ENCODE data around the gene ACACA. TPM values are rescaled to one million over a fixed set of nuclear protein-coding genes. Genes with fewer than 3 reads are reported as not detected.

The ACACA gene
- total RNA-seq, 1 donor from 2014 or later: 122 TPM

GRCh38 chr17:37388266-37388665 lies 18.4 kb downstream of the ACACA start:
- no peak overlapping the region for H3K27ac Mint-ChIP-seq
- no peak overlapping the region for H3K4me3 Mint-ChIP-seq
- DNase-seq (ENCODE audit: low spot score): no peak
- H3K36me3 Mint-ChIP-seq (ENCODE audit: low read depth): no peaks in the 10 kb centered on the region
- intact Hi-C loops (cut with micrococcal nuclease): no loop called here
- no peaks in the 10 kb centered on the region for H3K9me3 Mint-ChIP-seq
- H3K4me1 Mint-ChIP-seq (ENCODE audit: low read depth): peaks cover 21% of the 10 kb centered on the region
- H3K27me3 Mint-ChIP-seq (ENCODE audit: insufficient read depth): peaks cover 2% of the 10 kb centered on the region

- peaks cover 3% of the 10 kb centered on the region for H3K4me1 Mint-ChIP-seq (ENCODE audit: low read depth)
- H3K27me3 Mint-ChIP-seq (ENCODE audit: insufficient read depth): peaks cover 5% of the 10 kb centered on the region
- no peaks in the 10 kb centered on the region for H3K9me3 Mint-ChIP-seq
- no peak overlapping the region for H3K4me3 Mint-ChIP-seq
- intact Hi-C loops (cut with micrococcal nuclease): no loop called here
- no peaks in the 10 kb centered on the region for H3K36me3 Mint-ChIP-seq (ENCODE audit: low read depth)
- DNase-seq (ENCODE audit: low spot score): no peak
- H3K27ac Mint-ChIP-seq: no peak overlapping the region
These were observed 20.2 kb downstream of the ACACA start for GRCh38 chr17:37386462-37386861.

- Mint-ChIP-seq H3K27ac (no peak overlapping the region), H3K27me3 (ENCODE audit: insufficient read depth) (peaks cover 5% of the 10 kb centered on the region), H3K4me1 (ENCODE audit: low read depth) (no peaks in the 10 kb centered on the region), H3K4me3 (no peak overlapping the region), H3K9me3 (no peaks in the 10 kb centered on the region), H3K36me3 (ENCODE audit: low read depth) (no peaks in the 10 kb centered on the region)
- DNase-seq (ENCODE audit: low spot score): no peak
- intact Hi-C loops (cut with micrococcal nuclease): no loop called here
These were observed 21.1 kb downstream of the ACACA start for GRCh38 chr17:37385474-37385990.

- intact Hi-C loops (cut with micrococcal nuclease): no loop called here
- peaks cover 5% of the 10 kb centered on the region for H3K27me3 Mint-ChIP-seq (ENCODE audit: insufficient read depth)
- H3K4me3 Mint-ChIP-seq: no peak overlapping the region
- H3K27ac Mint-ChIP-seq: no peak overlapping the region
- no peaks in the 10 kb centered on the region for H3K9me3 Mint-ChIP-seq
- no peaks in the 10 kb centered on the region for H3K4me1 Mint-ChIP-seq (ENCODE audit: low read depth)
- no peaks in the 10 kb centered on the region for H3K36me3 Mint-ChIP-seq (ENCODE audit: low read depth)
- no peak for DNase-seq (ENCODE audit: low spot score)
These were observed 22.0 kb downstream of the ACACA start for GRCh38 chr17:37384560-37385149.

GRCh38 chr17:37382056-37382455 lies 24.6 kb downstream of the ACACA start:
- Mint-ChIP-seq H3K27me3 (ENCODE audit: insufficient read depth) (peaks cover 5% of the 10 kb centered on the region), H3K4me3 (no peak overlapping the region), H3K4me1 (ENCODE audit: low read depth) (no peaks in the 10 kb centered on the region), H3K36me3 (ENCODE audit: low read depth) (no peaks in the 10 kb centered on the region), H3K27ac (no peak overlapping the region), H3K9me3 (no peaks in the 10 kb centered on the region)
- intact Hi-C loops (cut with micrococcal nuclease): no loop called here
- DNase-seq (ENCODE audit: low spot score): no peak

- Mint-ChIP-seq H3K9me3 (no peaks in the 10 kb centered on the region), H3K36me3 (ENCODE audit: low read depth) (no peaks in the 10 kb centered on the region), H3K27me3 (ENCODE audit: insufficient read depth) (no peaks in the 10 kb centered on the region), H3K4me3 (no peak within 1 kb of the TSS), H3K4me1 (ENCODE audit: low read depth) (peaks cover 8% of the 10 kb centered on the region), H3K27ac (no peak within 1 kb of the TSS)
- intact Hi-C loops (cut with micrococcal nuclease): loop anchor here (10.0 kb wide), 2 partner anchors 111 to 439 kb away; no protein-coding TSS in a partner anchor
- no peak for DNase-seq (ENCODE audit: low spot score)
These were observed 30.9 kb downstream of the ACACA start, which contains the start of gene C17orf78 for GRCh38 chr17:37375706-37376105. TSS of gene C17orf78 (plus strand) at chr17:37375985. CDS start at chr17:37376093, 108 bp downstream.

- intact Hi-C loops (cut with micrococcal nuclease): loop anchor here (1.0 to 10.0 kb wide), 5 partner anchors 14 to 441 kb away; no protein-coding TSS in a partner anchor
- Mint-ChIP-seq H3K27me3 (ENCODE audit: insufficient read depth) (no peaks in the 10 kb centered on the region), H3K36me3 (ENCODE audit: low read depth) (no peaks in the 10 kb centered on the region), H3K4me1 (ENCODE audit: low read depth) (peaks cover 8% of the 10 kb centered on the region), H3K4me3 (no peak overlapping the region), H3K9me3 (no peaks in the 10 kb centered on the region), H3K27ac (no peak overlapping the region)
- peak; percentile 62 for DNase-seq (ENCODE audit: low spot score)
These were observed 33.0 kb downstream of the ACACA start for GRCh38 chr17:37373530-37374159.

GRCh38 chr17:37368577-37368976 lies 38.1 kb downstream of the ACACA start:
- intact Hi-C loops (cut with micrococcal nuclease): no loop called here
- Mint-ChIP-seq H3K36me3 (ENCODE audit: low read depth) (no peaks in the 10 kb centered on the region), H3K27me3 (ENCODE audit: insufficient read depth) (no peaks in the 10 kb centered on the region), H3K4me1 (ENCODE audit: low read depth) (peaks cover 5% of the 10 kb centered on the region), H3K27ac (no peak overlapping the region), H3K4me3 (no peak overlapping the region), H3K9me3 (no peaks in the 10 kb centered on the region)
- no peak for DNase-seq (ENCODE audit: low spot score)

GRCh38 chr17:37365589-37365988 lies 41.0 kb downstream of the ACACA start:
- Mint-ChIP-seq H3K36me3 (ENCODE audit: low read depth) (no peaks in the 10 kb centered on the region), H3K4me1 (ENCODE audit: low read depth) (no peaks in the 10 kb centered on the region), H3K27ac (no peak overlapping the region), H3K9me3 (no peaks in the 10 kb centered on the region), H3K27me3 (ENCODE audit: insufficient read depth) (no peaks in the 10 kb centered on the region), H3K4me3 (no peak overlapping the region)
- no peak for DNase-seq (ENCODE audit: low spot score)
- intact Hi-C loops (cut with micrococcal nuclease): no loop called here

- Mint-ChIP-seq H3K36me3 (ENCODE audit: low read depth) (peaks cover 12% of the 10 kb centered on the region), H3K9me3 (no peaks in the 10 kb centered on the region), H3K4me1 (ENCODE audit: low read depth) (peaks cover 25% of the 10 kb centered on the region), H3K27ac (no peak overlapping the region), H3K27me3 (ENCODE audit: insufficient read depth) (no peaks in the 10 kb centered on the region), H3K4me3 (no peak overlapping the region)
- intact Hi-C loops (cut with micrococcal nuclease): no loop called here
- DNase-seq (ENCODE audit: low spot score): no peak
These were observed 45.1 kb downstream of the ACACA start for GRCh38 chr17:37361543-37361942.

GRCh38 chr17:37360632-37361031 lies 46.0 kb downstream of the ACACA start:
- intact Hi-C loops (cut with micrococcal nuclease): no loop called here
- no peak overlapping the region for H3K4me3 Mint-ChIP-seq
- H3K4me1 Mint-ChIP-seq (ENCODE audit: low read depth): peaks cover 26% of the 10 kb centered on the region
- no peaks in the 10 kb centered on the region for H3K27me3 Mint-ChIP-seq (ENCODE audit: insufficient read depth)
- H3K36me3 Mint-ChIP-seq (ENCODE audit: low read depth): peaks cover 12% of the 10 kb centered on the region
- no peak for DNase-seq (ENCODE audit: low spot score)
- no peaks in the 10 kb centered on the region for H3K9me3 Mint-ChIP-seq
- no peak overlapping the region for H3K27ac Mint-ChIP-seq

GRCh38 chr17:37359682-37360188 lies 46.9 kb downstream of the ACACA start:
- intact Hi-C loops (cut with micrococcal nuclease): loop anchor here (1.0 to 10.0 kb wide), 7 partner anchors 14 to 1385 kb away; partner anchors contain the start of genes ACACA, DUSP14, PCGF2 and SOCS7
- Mint-ChIP-seq H3K4me1 (ENCODE audit: low read depth) (peaks cover 26% of the 10 kb centered on the region), H3K9me3 (no peaks in the 10 kb centered on the region), H3K36me3 (ENCODE audit: low read depth) (peaks cover 12% of the 10 kb centered on the region), H3K27ac (peak overlapping the region; percentile 68), H3K27me3 (ENCODE audit: insufficient read depth) (no peaks in the 10 kb centered on the region), H3K4me3 (peak overlapping the region; percentile 74)
- no peak for DNase-seq (ENCODE audit: low spot score)
